Gastroesophageal sphincter (tissue), 4 donors: ENCODE results near the gene ANTXR2. TPM values are rescaled to one million over a fixed set of nuclear protein-coding genes. Genes with fewer than 3 reads are reported as not detected.

ENCODE experiments used
- ATAC-seq: fragments of 150-250 bp; one replicate; pipeline ENCODE4 v1.9.1; 2016; ENCODE audit warnings: mild to moderate bottlenecking, moderate library complexity
- H3K27ac ChIP-seq, 4 donors: fragments of 200-600 bp; sonication (generic) in 3 of 4; 1 replicate in 3 of 4; 2 replicates in 1 of 4; pipeline ENCODE4 v1.5.1; 2016 to 2019
- H3K27me3 ChIP-seq: fragments of 200-600 bp; sonication (generic); one replicate; pipeline ENCODE4 v1.5.1; 2019
- H3K36me3 ChIP-seq, 2 donors: fragments of 200-600 bp; sonication (generic); one replicate each; pipeline ENCODE4 v1.5.1; 2019; ENCODE audit warnings: control low read depth in 1 of 2
- H3K4me1 ChIP-seq, 3 donors: fragments of 200-600 bp; sonication (generic); 1 replicate in 2 of 3; 2 replicates in 1 of 3; pipeline ENCODE4 v1.5.1; 2016 to 2019; ENCODE audit warnings: control low read depth in 2 of 3
- H3K4me3 ChIP-seq, 2 donors: fragments of 200-600 bp; sonication (generic); one replicate each; pipeline ENCODE4 v1.5.1; 2019; ENCODE audit warnings: mild to moderate bottlenecking in 1 of 2, moderate library complexity in 1 of 2
- H3K9me3 ChIP-seq, 3 donors: fragments of 200-600 bp; sonication (generic); one replicate each; pipeline ENCODE4 v1.5.1; 2017 to 2019; ENCODE audit warnings: control low read depth in 2 of 3
- CTCF ChIP-seq, 4 experiments: fragments of 200-600 bp in 2 of 4; fragments of 450-650 bp in 2 of 4; sonication (generic) in 1 of 4; IDR thresholded peaks; one replicate each; pipeline ENCODE4 v1.5.1; 2017 to 2019; ENCODE audit warnings: antibody characterized with exemption in 4 of 4, mild to moderate bottlenecking in 2 of 4, moderate library complexity in 2 of 4
- EP300 ChIP-seq: sonication (generic); formaldehyde crosslinking; IDR thresholded peaks from one replicate; pipeline ENCODE4 v1.6.1; 2017; ENCODE audit warnings: antibody characterized with exemption, mild to moderate bottlenecking
- POLR2A ChIP-seq, 2 donors: fragments of 450-650 bp; IDR thresholded peaks; one replicate each; pipeline ENCODE4 v1.6.1; 2017; ENCODE audit warnings: antibody characterized with exemption in 2 of 2, mild to moderate bottlenecking in 2 of 2, moderate library complexity in 1 of 2
- POLR2AphosphoS5 ChIP-seq: sonication (generic); formaldehyde crosslinking; IDR thresholded peaks from one replicate; pipeline ENCODE4 v1.6.1; 2017; ENCODE audit warnings: antibody characterized with exemption
- WGBS, 2 donors: methylation state at CpG; one replicate each; pipeline ENCODE4 v1.1.5; 2018; ENCODE audit warnings: low coverage in 1 of 2; 5-methylcytosine and 5-hydroxymethylcytosine counted together
- total RNA-seq, 4 donors: library from RNA; depleted of rRNA; stranded (reverse); fragments of >200 nt; gene quantifications; one replicate each; pipeline ENCODE4 v1.1.0, GENCODE V29; 2016

The ANTXR2 gene
- total RNA-seq, 4 donors from 2014 or later, result 440 to 611 (median 501) TPM

GRCh38 chr4:79907001-79907400, 166.0 kb downstream of the ANTXR2 start:
- H3K4me1 ChIP-seq, result peaks cover 0 to 24% (median 5%) of the 10 kb centered on the region in 3 donors
- no peak overlapping the region for H3K4me3 ChIP-seq

GRCh38 chr4:79906303-79906702, 166.7 kb downstream of the ANTXR2 start:
- Histone ChIP-seq H3K4me1 (peaks cover 0 to 24% (median 5%) of the 10 kb centered on the region in 3 donors), H3K36me3 (peaks cover 8 to 29% of the 10 kb centered on the region in 2 donors), H3K4me3 (no peak overlapping the region), H3K27me3 (no peaks in the 10 kb centered on the region), H3K27ac (no peak overlapping the region), H3K9me3 (no peaks in the 10 kb centered on the region)
- WGBS, 2 donors, result 88 to 96% methylated on average over 4 to 5 of the region's 5 CpGs
- no peak for ATAC-seq
- no peak for TF ChIP-seq CTCF (IDR thresholded peaks at IDR 0.05)
- TF ChIP-seq EP300, result no peak
- no peak for TF ChIP-seq POLR2A (IDR thresholded peaks at IDR 0.05)
- no peak for TF ChIP-seq POLR2AphosphoS5

More at GRCh38 chr4:79907001-79907400, 166.0 kb downstream of the ANTXR2 start:
- TF ChIP-seq CTCF (IDR thresholded peaks at IDR 0.05), result no peak
- 51 to 68% methylated on average over 2 of the region's 2 CpGs for WGBS, 2 donors
- Histone ChIP-seq H3K27me3 (no peaks in the 10 kb centered on the region), H3K9me3 (no peaks in the 10 kb centered on the region), H3K27ac (no peak overlapping the region), H3K36me3 (peaks cover 8 to 29% of the 10 kb centered on the region in 2 donors)
- no peak for ATAC-seq

- Histone ChIP-seq H3K36me3 (peaks cover 8 to 29% of the 10 kb centered on the region in 2 donors), H3K9me3 (no peaks in the 10 kb centered on the region), H3K4me1 (peaks cover 0 to 24% (median 5%) of the 10 kb centered on the region in 3 donors), H3K4me3 (no peak overlapping the region), H3K27ac (no peak overlapping the region), H3K27me3 (no peaks in the 10 kb centered on the region)
- no peak for ATAC-seq
- TF ChIP-seq EP300 (no peak), CTCF (IDR thresholded peaks at IDR 0.05) (no peak), POLR2A (IDR thresholded peaks at IDR 0.05) (no peak), POLR2AphosphoS5 (no peak)
Observed at GRCh38 chr4:79905212-79905611, 167.8 kb downstream of the ANTXR2 start.

- WGBS, 2 donors, result 60 to 92% methylated on average over 1 of the region's 1 CpG
- peaks cover 0 to 24% (median 5%) of the 10 kb centered on the region in 3 donors for H3K4me1 ChIP-seq
- no peak for ATAC-seq
- no peaks in the 10 kb centered on the region for H3K9me3 ChIP-seq
- H3K27me3 ChIP-seq, result no peaks in the 10 kb centered on the region
- H3K36me3 ChIP-seq, result peaks cover 8 to 29% of the 10 kb centered on the region in 2 donors
- H3K27ac ChIP-seq, result no peak overlapping the region
- TF ChIP-seq EP300 (no peak), POLR2AphosphoS5 (no peak), CTCF (IDR thresholded peaks at IDR 0.05) (no peak), POLR2A (IDR thresholded peaks at IDR 0.05) (no peak)
- no peak overlapping the region for H3K4me3 ChIP-seq
Observed at GRCh38 chr4:79904331-79904730, 168.7 kb downstream of the ANTXR2 start.

- H3K4me1 ChIP-seq, result peaks cover 0 to 12% (median 0%) of the 10 kb centered on the region in 3 donors
- WGBS, 2 donors, result 44 to 51% methylated on average over 2 of the region's 2 CpGs
- TF ChIP-seq EP300 (no peak), POLR2A (IDR thresholded peaks at IDR 0.05) (no peak), POLR2AphosphoS5 (no peak), CTCF (IDR thresholded peaks at IDR 0.05) (no peak)
- no peaks in the 10 kb centered on the region for H3K27me3 ChIP-seq
- H3K4me3 ChIP-seq, result no peak overlapping the region
- ATAC-seq, result no peak
- peaks cover 0 to 4% of the 10 kb centered on the region in 2 donors for H3K36me3 ChIP-seq
- H3K27ac ChIP-seq, result no peak overlapping the region
- H3K9me3 ChIP-seq, result no peaks in the 10 kb centered on the region
Observed at GRCh38 chr4:79900182-79900581, 172.8 kb downstream of the ANTXR2 start.
